Ectodermal cell (in vitro differentiated cells): ENCODE data around the gene CD81.
A peak's percentile ranks its signal among the peaks of the same experiment; 100 is the strongest.

Experiments
- H3K27ac ChIP-seq: 2 replicates; pipeline ENCODE4 v1.7.0; 2013; ENCODE audit warnings: mild to moderate bottlenecking, low read depth, low read length; ENCODE audit not compliant: insufficient read depth, poor library complexity, severe bottlenecking
- H3K27me3 ChIP-seq: 2 replicates; pipeline ENCODE4 v1.7.0; 2013; ENCODE audit warnings: mild to moderate bottlenecking, low read length; ENCODE audit not compliant: insufficient read depth, control insufficient read depth, poor library complexity, severe bottlenecking
- H3K36me3 ChIP-seq: one replicate; pipeline ENCODE4 v1.7.0; 2013; ENCODE audit warnings: low read length; ENCODE audit not compliant: control insufficient read depth, insufficient read depth
- H3K4me1 ChIP-seq: one replicate; pipeline ENCODE4 v1.7.0; 2013; ENCODE audit warnings: low read length; ENCODE audit not compliant: control insufficient read depth, insufficient read depth
- H3K4me3 ChIP-seq: 2 replicates; pipeline ENCODE4 v1.7.0; 2013; ENCODE audit warnings: low read depth, low read length, control low read depth; ENCODE audit not compliant: insufficient read depth
- H3K9me3 ChIP-seq: 2 replicates; pipeline ENCODE4 v1.7.0; 2013; ENCODE audit warnings: mild to moderate bottlenecking, low read length, moderate library complexity; ENCODE audit not compliant: control insufficient read depth
- WGBS, 2 experiments: methylation state at CpG; one replicate each; pipeline ENCODE4 v1.1.7; 2013; ENCODE audit warnings: missing lambda C conversion rate in 2 of 2; 5-methylcytosine and 5-hydroxymethylcytosine counted together

Gene CD81

DNA sequence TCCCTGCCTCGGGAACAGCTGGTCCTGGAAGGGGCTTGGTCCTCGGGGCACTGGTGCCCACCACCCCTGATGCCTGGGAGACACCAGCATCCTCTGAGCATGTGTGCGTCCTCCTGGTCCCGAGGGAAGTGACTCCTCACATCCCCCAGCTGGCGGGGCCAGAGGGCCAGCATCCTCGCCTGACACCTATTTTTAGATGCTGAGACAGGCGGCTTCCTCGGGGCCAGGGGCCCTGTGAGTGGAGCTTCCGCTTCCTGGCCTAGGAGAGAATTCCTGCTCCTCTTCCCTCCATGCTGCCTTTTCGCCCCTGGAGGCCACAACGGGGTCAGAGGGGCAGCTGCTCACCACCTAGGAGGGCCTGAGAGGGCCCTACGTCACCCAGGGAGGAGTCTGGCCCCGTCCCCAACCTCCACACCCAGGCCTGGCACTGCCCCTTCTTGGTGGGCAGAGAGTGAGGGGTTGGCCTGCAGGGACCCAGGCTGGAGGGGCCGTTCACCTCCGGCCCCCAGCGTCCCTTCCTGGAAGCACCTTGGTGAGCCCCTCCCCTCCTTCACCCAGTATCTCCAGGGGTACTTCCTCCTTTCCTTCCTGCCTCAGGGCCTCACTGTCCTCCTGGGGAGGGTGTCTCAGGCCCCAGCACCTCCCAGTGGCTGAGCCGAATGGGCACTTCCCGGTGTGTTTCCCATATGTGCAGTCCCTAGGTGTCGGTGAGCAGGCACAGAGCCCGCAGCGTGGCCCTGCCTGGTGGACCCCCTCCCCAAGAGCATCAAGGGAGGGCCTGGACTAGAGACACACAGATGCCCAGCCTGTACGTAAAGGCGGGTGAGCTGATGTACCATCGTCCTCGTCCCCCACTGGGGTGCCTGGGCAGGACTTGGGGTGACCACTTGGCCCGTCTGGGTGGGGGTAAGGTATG, 6.1 kb downstream of the CD81 start:
- 90 to 91% methylated on average over 26 of the region's 26 CpGs for WGBS, 2 experiments
- no peaks in the 10 kb centered on the region for H3K36me3 ChIP-seq
- no peak overlapping the region for H3K27ac ChIP-seq
- no peak overlapping the region for H3K4me3 ChIP-seq
- peaks cover 22% of the 10 kb centered on the region for H3K4me1 ChIP-seq
- H3K27me3 ChIP-seq, result no peaks in the 10 kb centered on the region
- no peaks in the 10 kb centered on the region for H3K9me3 ChIP-seq

DNA sequence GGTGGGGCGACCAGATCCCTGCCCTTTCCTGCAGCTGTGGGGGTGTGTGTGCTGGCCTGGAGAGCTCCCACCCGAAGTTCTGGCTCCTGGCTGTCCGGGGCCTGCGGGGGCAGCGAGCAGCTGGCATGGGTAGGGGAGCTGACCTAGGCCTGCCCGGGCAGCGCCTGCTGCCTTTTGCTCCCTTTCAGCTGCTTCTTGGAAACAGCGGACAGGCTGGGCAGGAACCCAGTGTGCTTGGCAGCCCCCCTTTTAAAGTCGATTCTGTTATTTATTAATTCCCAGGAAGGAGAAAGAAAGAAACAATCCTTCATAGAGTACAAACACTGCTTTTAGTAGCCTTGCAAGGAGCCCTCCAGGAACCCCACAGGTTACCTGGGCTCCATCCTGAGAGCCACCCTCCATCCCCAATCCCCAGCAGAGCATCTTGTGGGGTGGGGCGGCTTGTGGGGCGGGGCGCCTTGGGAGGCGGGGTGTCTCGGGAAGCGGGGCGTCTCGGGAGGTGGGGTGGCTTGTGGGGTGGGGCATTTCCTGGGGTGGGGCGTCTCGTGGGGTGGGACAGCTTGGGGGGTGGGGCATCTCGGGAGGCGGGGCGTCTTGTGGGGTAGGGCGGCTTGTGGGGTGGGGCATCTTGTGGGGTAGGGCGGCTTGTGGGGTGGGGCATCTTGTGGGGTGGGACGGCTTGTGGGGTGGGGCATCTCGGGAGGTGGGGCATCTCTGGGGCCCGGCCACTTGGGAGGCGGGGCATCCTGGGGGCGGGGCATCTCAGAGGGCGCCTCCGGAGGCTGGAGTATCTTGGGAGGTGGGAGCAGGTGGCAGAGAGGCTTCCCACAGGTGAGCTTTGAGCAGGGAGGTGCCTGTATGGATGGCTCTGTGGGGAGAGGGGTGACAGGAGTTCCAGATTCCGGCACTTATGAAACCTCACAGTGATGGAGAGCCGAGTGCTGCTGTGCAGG, 7.0 kb downstream of the CD81 start:
- H3K27me3 ChIP-seq, result no peaks in the 10 kb centered on the region
- H3K27ac ChIP-seq, result no peak overlapping the region
- WGBS, 2 experiments, result 90 to 92% methylated on average over 30 to 31 of the region's 33 CpGs
- H3K36me3 ChIP-seq, result no peaks in the 10 kb centered on the region
- no peak overlapping the region for H3K4me3 ChIP-seq
- H3K9me3 ChIP-seq, result no peaks in the 10 kb centered on the region
- H3K4me1 ChIP-seq, result peaks cover 24% of the 10 kb centered on the region

DNA sequence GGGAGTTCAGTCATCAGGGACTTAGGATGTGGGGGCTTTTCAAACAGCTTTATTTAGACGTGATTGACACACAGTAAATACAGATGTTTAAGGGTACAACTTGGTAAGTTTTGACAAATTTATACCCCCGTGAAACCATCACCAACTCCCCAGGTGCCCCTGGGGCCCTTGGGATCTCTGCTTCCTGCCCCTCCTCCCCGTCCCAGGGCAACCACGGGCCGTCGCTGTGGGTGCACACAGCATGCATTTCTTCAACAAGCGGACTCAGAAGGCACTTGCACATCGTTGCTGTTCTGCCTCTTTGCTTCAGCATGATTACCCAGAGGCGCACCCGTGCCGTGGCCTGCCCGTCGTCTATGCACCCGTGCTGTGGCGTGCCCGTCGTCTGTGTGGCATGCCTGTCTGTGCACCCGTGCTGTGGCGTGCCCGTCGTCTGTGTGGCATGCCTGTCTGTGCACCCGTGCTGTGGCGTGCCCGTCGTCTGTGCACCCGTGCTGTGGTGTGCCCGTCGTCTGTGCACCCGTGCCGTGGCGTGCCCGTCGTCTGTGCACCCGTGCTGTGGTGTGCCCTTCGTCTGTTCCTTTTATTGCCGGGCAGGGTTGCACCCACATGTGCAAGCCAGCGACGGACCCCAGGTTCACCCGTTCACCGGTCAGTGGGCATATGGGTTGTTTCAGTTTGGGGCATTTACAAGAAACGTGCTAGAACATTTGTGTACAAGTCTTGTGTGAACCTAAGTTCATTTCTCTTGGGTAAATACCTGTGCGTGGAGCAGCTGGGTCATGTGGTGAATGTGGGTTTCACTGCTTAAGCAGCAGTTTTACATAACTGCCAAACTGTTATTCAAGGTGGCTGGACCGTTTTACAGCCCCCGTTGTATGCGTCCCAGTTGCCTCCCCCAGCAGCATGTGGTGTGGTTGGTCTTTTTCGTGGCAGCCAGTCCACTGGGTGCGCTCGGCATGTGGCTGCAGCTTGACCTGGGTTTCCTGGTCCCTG, 8.3 kb downstream of the CD81 start:
- no peak overlapping the region for H3K27ac ChIP-seq
- H3K4me3 ChIP-seq, result no peak overlapping the region
- no peaks in the 10 kb centered on the region for H3K9me3 ChIP-seq
- peaks cover 29% of the 10 kb centered on the region for H3K4me1 ChIP-seq
- no peaks in the 10 kb centered on the region for H3K36me3 ChIP-seq
- H3K27me3 ChIP-seq, result no peaks in the 10 kb centered on the region
- WGBS, 2 experiments, result 90% methylated on average over 47 to 48 of the region's 48 CpGs

DNA sequence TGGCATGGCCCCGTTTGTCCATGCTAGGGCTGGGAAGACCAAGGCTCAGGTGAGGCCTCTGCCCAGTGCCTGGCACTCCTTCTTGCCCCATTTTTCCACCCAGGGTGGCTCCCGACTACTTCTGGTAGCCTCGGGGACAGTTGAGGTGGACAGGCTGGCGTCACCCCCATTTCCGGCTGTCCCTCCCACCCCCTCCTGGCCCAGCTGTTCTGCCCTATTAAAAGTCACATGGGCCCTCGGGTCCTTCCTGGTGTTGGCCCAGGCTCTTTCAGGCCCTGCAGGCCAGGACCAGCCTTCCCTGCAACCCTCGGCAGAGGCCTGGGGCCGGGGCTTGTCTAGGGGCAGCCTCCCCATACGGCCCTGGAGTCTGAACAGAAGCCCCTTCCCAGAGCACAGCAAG, 9.5 kb downstream of the CD81 start:
- H3K27me3 ChIP-seq, result no peaks in the 10 kb centered on the region
- no peaks in the 10 kb centered on the region for H3K9me3 ChIP-seq
- H3K4me3 ChIP-seq, result no peak overlapping the region
- H3K36me3 ChIP-seq, result no peaks in the 10 kb centered on the region
- WGBS, 2 experiments, result 89 to 92% methylated on average over 9 of the region's 9 CpGs
- H3K4me1 ChIP-seq, result peaks cover 30% of the 10 kb centered on the region
- H3K27ac ChIP-seq, result no peak overlapping the region

DNA sequence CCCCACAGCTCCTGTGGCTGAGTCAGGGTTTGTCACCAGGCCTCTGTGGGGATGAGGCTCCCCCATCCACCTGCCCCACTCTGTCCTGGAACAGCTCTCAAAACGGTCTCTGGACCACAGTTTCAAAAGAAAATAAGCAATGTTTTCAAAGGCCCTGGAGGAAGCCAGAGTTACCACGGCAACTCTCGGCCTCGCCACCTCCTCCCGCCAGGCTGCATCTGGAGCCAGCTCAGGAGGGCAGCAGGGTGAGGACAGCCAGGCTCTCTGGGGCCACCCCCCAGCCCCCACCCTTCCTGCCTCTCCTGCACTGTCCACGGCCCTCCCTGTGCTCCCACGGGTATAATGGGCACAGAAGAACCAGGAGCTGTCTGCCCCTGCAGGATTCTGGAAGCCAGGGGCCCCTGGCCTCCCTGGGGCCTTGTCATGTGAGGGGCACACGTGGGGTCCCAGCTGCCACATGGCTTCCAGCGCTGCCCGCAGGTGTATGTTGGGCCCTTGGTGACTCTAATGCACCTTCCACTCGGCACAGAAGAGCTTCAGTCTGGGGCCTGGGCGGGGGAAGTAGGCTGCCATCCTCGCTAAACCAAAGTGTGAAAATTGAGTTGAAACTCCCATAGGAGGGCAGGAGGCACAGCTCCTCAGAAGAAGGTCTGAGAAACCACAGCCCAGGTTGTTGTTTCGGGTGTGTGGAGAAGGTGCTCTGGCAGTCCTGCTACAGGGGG, 10.3 kb downstream of the CD81 start:
- Histone ChIP-seq H3K27ac (no peak overlapping the region), H3K4me1 (peaks cover 25% of the 10 kb centered on the region), H3K9me3 (no peaks in the 10 kb centered on the region), H3K36me3 (no peaks in the 10 kb centered on the region), H3K27me3 (no peaks in the 10 kb centered on the region), H3K4me3 (no peak overlapping the region)
- WGBS, 2 experiments, result 82% methylated on average over 14 of the region's 14 CpGs

DNA sequence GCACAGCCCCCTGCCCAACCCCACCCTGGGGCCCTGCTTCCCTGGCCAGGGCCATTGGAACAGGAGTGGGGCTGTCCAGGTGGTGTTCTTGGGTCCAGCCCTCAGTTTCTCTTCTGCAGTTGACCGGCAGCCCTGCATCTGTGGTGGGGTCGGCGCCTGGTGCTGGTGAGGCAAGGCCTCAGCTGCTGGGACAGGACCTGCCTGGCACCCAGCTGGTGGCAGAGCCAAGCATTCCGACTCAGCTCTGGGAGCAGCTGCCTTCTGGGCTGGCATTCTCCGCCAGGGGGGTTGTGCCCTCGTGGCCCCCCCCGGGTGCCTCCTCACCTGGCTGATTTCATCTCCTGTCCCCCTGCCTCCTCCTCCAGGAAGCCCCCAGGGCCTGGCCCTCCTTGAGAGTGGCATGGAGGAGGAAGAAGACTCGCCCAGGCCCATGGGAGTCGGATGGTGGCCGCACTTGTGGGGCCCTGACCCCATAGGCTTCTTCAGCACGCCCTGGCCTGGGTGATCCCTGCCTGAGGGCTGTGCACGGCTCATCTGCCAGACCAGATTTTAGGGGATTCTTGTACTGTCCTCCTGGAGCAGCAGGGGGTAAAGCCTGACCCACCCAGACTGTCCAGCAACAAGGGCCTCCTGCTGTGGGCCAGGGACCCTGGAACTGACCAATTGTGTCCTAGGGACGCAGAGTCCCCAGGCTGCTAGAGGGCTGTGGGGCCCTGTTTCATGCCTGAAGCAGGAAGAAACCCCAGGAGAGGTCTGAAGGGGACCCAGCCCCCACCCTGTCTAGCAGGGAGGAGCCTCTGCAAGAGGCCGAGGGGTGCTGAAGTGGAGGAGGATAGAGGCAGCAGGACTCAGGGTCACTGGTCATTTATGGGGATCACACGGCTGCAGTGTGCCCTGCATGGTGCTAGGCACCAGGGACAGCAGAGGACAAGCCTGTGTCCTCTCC, 11.6 kb downstream of the CD81 start:
- Histone ChIP-seq H3K4me1 (peaks cover 25% of the 10 kb centered on the region), H3K36me3 (no peaks in the 10 kb centered on the region), H3K9me3 (no peaks in the 10 kb centered on the region), H3K27ac (peak overlapping the region; percentile 26), H3K4me3 (no peak overlapping the region), H3K27me3 (no peaks in the 10 kb centered on the region)
- WGBS, 2 experiments, result 81 to 86% methylated on average over 15 of the region's 15 CpGs

DNA sequence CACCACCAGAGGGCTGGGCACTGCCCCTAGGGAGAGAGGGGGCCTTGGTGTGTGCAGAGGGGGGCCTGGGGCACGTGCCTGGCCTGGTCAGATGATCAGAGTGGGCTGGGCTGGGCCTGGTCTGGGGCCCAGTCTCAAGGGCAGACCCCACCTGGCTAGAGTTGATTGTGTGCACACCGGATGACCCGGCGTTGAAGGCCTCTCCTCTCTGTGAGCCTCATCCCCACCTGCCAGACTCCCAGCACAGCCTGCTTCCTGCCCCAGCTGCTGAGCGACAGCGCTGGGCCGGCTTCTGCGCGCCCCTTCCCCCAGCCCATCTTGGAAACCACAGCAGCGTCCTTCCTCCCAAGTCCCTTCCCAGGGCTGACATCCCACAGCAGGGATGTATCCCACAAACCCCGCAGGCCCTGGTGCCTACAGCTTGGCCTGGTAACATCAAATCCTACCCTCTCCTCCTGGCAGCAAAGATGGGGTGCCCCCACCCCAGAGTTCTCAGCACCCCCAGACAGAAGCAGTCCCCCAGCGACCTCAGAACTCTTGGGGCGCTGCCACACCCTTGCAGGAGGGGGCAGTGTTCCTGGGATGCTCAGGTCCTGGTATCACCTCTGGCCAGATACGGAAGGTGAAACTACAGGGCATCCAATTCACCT, 12.4 kb downstream of the CD81 start:
- Histone ChIP-seq H3K9me3 (no peaks in the 10 kb centered on the region), H3K27ac (no peak overlapping the region), H3K4me1 (peaks cover 25% of the 10 kb centered on the region), H3K27me3 (no peaks in the 10 kb centered on the region), H3K4me3 (no peak overlapping the region), H3K36me3 (no peaks in the 10 kb centered on the region)
- 74 to 80% methylated on average over 14 of the region's 14 CpGs for WGBS, 2 experiments

DNA sequence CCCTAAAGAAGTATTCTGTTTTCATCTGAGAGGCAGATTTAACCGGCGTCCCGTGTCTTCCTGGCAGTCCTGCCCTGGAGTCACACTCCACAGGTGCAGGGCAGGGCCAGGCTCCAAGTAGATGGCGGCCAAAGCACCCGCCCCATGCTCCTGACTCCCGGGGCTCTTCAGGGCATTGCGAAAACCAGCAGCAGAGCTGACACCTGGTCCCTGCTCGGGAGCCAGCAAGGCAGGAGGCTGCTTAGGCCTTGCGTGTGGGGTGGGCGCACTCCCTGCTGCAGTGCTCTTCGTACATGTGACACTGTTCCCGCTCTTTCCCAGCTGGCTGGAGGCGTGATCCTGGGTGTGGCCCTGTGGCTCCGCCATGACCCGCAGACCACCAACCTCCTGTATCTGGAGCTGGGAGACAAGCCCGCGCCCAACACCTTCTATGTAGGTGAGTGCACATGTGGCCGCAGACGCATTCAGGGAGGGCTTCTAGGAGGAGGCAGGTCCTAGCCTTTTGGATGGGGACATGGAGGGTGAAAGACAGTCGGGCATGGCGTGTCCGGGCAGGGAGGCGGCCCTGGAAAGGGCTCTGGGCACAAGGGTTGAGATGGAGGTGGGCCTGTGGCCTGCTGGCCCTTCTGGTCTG, 13.1 kb downstream of the CD81 start:
- no peaks in the 10 kb centered on the region for H3K9me3 ChIP-seq
- no peak overlapping the region for H3K27ac ChIP-seq
- H3K4me3 ChIP-seq, result no peak overlapping the region
- no peaks in the 10 kb centered on the region for H3K36me3 ChIP-seq
- peaks cover 25% of the 10 kb centered on the region for H3K4me1 ChIP-seq
- 89 to 90% methylated on average over 23 of the region's 23 CpGs for WGBS, 2 experiments
- H3K27me3 ChIP-seq, result no peaks in the 10 kb centered on the region
